GM23338 (cell line): ENCODE results near the gene FHL1. TPM values are rescaled to one million over a fixed set of nuclear protein-coding genes. Genes with fewer than 3 reads are reported as not detected.

Source experiments
- ATAC-seq: fragments of 200-7000 bp; cut with Tn5 transposase; 3 replicates; pipeline ENCODE4 v1.9.1; 2020
- DNase-seq: peaks from one replicate; pipeline ENCODE4 v3.0.0-alpha.2; 2015; ENCODE audit warnings: low spot score
- H2AFZ ChIP-seq: fragments of 200-600 bp; sonication (generic); 2 replicates; pipeline ENCODE4 v1.8.0; 2016; ENCODE audit warnings: antibody characterized with exemption, mild to moderate bottlenecking, moderate library complexity
- H3F3A ChIP-seq: fragments of 200-600 bp; sonication (generic); replicated peaks from 2 replicates; pipeline ENCODE4 v1.8.0; 2017; ENCODE audit warnings: antibody characterized with exemption, mixed run types, low read depth
- H3K27ac ChIP-seq: fragments of 200-600 bp; sonication (generic); 2 replicates; pipeline ENCODE4 v1.6.1; 2016; ENCODE audit warnings: low read depth
- H3K27me3 ChIP-seq: fragments of 200-600 bp; sonication (generic); 2 replicates; pipeline ENCODE4 v1.8.0; 2016; ENCODE audit warnings: mild to moderate bottlenecking, mixed run types, moderate library complexity; ENCODE audit not compliant: insufficient read depth
- H3K36me3 ChIP-seq: fragments of 200-600 bp; sonication (generic); 2 replicates; pipeline ENCODE4 v1.8.0; 2016; ENCODE audit warnings: mild to moderate bottlenecking; ENCODE audit not compliant: insufficient read depth
- H3K4me1 ChIP-seq: fragments of 200-600 bp; sonication (generic); 2 replicates; pipeline ENCODE4 v1.8.0; 2016; ENCODE audit warnings: mild to moderate bottlenecking, moderate library complexity; ENCODE audit not compliant: insufficient read depth
- H3K4me2 ChIP-seq: fragments of 200-600 bp; sonication (generic); 2 replicates; pipeline ENCODE4 v1.7.1; 2017; ENCODE audit warnings: mixed run types
- H3K4me3 ChIP-seq: fragments of 200-600 bp; sonication (generic); 2 replicates; pipeline ENCODE4 v1.6.1; 2016; ENCODE audit warnings: mixed run types
- H3K79me2 ChIP-seq: fragments of 200-600 bp; sonication (generic); replicated peaks from 2 replicates; pipeline ENCODE4 v1.8.0; 2017; ENCODE audit warnings: mild to moderate bottlenecking; ENCODE audit not compliant: insufficient read depth
- H3K9me2 ChIP-seq: fragments of 200-600 bp; sonication (generic); 2 replicates; pipeline ENCODE4 v1.8.0; 2017; ENCODE audit not compliant: insufficient read depth
- H4K20me1 ChIP-seq: fragments of 200-600 bp; sonication (generic); replicated peaks from 2 replicates; pipeline ENCODE4 v1.8.0; 2017; ENCODE audit warnings: mild to moderate bottlenecking; ENCODE audit not compliant: insufficient read depth
- H3K27ac Mint-ChIP-seq: 2 replicates; pipeline ENCODE4 v1.8.0; 2020; ENCODE audit warnings: inconsistent platforms, mild to moderate bottlenecking, moderate library complexity, mixed read lengths
- H3K27me3 Mint-ChIP-seq: 3 replicates; pipeline ENCODE4 v1.8.0; 2022; ENCODE audit warnings: low read depth, mild to moderate bottlenecking, moderate library complexity, mixed read lengths, inconsistent platforms; ENCODE audit not compliant: insufficient read depth, poor library complexity
- H3K36me3 Mint-ChIP-seq: 3 replicates; pipeline ENCODE4 v1.8.0; 2021; ENCODE audit warnings: low read depth, mild to moderate bottlenecking, inconsistent platforms, moderate library complexity, mixed read lengths
- H3K4me1 Mint-ChIP-seq: 3 replicates; pipeline ENCODE4 v1.8.0; 2020; ENCODE audit warnings: mild to moderate bottlenecking, inconsistent platforms, mixed read lengths
- H3K4me3 Mint-ChIP-seq: 3 replicates; pipeline ENCODE4 v1.8.0; 2021; ENCODE audit warnings: moderate library complexity, mild to moderate bottlenecking, inconsistent platforms, mixed read lengths
- H3K9me3 Mint-ChIP-seq: 3 replicates; pipeline ENCODE4 v1.8.0; 2020; ENCODE audit warnings: moderate library complexity, mild to moderate bottlenecking, inconsistent platforms, mixed read lengths
- EZH2phosphoT487 ChIP-seq: fragments of 200-600 bp; sonication (generic); IDR thresholded peaks from one replicate; pipeline ENCODE4 v1.8.1; 2018; ENCODE audit warnings: antibody characterized with exemption; ENCODE audit not compliant: unreplicated experiment
- JUNB ChIP-seq: IDR thresholded peaks from one replicate; pipeline ENCODE4 v1.6.1; 2016; ENCODE audit warnings: antibody characterized with exemption; ENCODE audit not compliant: unreplicated experiment
- NANOG ChIP-seq: IDR thresholded peaks from 2 replicates; pipeline ENCODE4 v1.6.1; 2016; ENCODE audit warnings: antibody characterized with exemption, borderline replicate concordance
- POLR2AphosphoS5 ChIP-seq: IDR thresholded peaks from 2 replicates; pipeline ENCODE4 v1.6.1; 2016; ENCODE audit warnings: antibody characterized with exemption, low read depth
- STAT1 ChIP-seq: IDR thresholded peaks from one replicate; pipeline ENCODE4 v1.6.1; 2016; ENCODE audit warnings: antibody characterized with exemption; ENCODE audit not compliant: unreplicated experiment
- ZNF114 ChIP-seq: fragments of 250-450 bp; sonication (Bioruptor Pico); IDR thresholded peaks from 2 replicates; pipeline ENCODE4 v1.5.0; 2020; ENCODE audit warnings: mild to moderate bottlenecking, moderate library complexity
- ZNF331 ChIP-seq: fragments of 250-450 bp; sonication (Bioruptor Pico); IDR thresholded peaks from 2 replicates; pipeline ENCODE4 v1.5.0; 2020; ENCODE audit warnings: low read depth, mild to moderate bottlenecking, moderate library complexity
- polyA plus RNA-seq: library from polyadenylated mRNA; unstranded; fragments of >200 nt; fragmentation: Nextera tagmentation; extraction: Ambion mirVana; gene quantifications from 2 replicates; pipeline ENCODE4 v1.2.1, GENCODE V29; 2016
- total RNA-seq: library from RNA; depleted of rRNA; stranded (reverse); fragments of >200 nt; shearing (Covaris generic); gene quantifications from 2 replicates; pipeline ENCODE4 v1.2.3, GENCODE V29; 2014
- TF ChIP-seq, protein P1 (sequence below): fragments of 250-450 bp; sonication (Bioruptor Pico); IDR thresholded peaks from 2 replicates; pipeline ENCODE4 v1.5.0; 2020; ENCODE audit warnings: mild to moderate bottlenecking, moderate library complexity
- TF ChIP-seq, protein P2 (sequence below): IDR thresholded peaks from 2 replicates; pipeline ENCODE4 v1.6.1; 2016; ENCODE audit warnings: antibody characterized with exemption

Gene FHL1
- total and polyA plus RNA-seq, 2 experiments from 2014 or later: 47.9 to 60.4 TPM

DNA sequence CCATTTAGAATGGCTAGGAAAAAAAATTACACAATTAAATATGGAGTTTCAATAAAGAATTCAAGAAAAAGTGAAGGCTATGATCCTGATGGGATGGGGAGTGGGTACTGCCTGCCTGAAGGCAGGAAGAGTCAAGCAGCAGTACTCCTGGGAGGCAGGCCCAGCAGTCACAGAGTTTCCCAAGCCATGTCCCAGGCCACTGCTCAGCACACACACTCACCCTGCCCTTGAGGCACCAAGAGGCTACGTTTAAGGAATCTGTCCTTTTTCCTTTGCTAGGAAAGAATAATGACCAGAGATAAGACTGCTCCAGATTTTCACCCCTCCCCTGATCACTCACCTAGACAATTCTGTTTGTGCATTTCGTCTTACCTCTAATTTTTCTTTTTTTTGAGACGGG is 73.6 kb downstream of the FHL1 start (continued):
- TF ChIP-seq, protein P1, sequence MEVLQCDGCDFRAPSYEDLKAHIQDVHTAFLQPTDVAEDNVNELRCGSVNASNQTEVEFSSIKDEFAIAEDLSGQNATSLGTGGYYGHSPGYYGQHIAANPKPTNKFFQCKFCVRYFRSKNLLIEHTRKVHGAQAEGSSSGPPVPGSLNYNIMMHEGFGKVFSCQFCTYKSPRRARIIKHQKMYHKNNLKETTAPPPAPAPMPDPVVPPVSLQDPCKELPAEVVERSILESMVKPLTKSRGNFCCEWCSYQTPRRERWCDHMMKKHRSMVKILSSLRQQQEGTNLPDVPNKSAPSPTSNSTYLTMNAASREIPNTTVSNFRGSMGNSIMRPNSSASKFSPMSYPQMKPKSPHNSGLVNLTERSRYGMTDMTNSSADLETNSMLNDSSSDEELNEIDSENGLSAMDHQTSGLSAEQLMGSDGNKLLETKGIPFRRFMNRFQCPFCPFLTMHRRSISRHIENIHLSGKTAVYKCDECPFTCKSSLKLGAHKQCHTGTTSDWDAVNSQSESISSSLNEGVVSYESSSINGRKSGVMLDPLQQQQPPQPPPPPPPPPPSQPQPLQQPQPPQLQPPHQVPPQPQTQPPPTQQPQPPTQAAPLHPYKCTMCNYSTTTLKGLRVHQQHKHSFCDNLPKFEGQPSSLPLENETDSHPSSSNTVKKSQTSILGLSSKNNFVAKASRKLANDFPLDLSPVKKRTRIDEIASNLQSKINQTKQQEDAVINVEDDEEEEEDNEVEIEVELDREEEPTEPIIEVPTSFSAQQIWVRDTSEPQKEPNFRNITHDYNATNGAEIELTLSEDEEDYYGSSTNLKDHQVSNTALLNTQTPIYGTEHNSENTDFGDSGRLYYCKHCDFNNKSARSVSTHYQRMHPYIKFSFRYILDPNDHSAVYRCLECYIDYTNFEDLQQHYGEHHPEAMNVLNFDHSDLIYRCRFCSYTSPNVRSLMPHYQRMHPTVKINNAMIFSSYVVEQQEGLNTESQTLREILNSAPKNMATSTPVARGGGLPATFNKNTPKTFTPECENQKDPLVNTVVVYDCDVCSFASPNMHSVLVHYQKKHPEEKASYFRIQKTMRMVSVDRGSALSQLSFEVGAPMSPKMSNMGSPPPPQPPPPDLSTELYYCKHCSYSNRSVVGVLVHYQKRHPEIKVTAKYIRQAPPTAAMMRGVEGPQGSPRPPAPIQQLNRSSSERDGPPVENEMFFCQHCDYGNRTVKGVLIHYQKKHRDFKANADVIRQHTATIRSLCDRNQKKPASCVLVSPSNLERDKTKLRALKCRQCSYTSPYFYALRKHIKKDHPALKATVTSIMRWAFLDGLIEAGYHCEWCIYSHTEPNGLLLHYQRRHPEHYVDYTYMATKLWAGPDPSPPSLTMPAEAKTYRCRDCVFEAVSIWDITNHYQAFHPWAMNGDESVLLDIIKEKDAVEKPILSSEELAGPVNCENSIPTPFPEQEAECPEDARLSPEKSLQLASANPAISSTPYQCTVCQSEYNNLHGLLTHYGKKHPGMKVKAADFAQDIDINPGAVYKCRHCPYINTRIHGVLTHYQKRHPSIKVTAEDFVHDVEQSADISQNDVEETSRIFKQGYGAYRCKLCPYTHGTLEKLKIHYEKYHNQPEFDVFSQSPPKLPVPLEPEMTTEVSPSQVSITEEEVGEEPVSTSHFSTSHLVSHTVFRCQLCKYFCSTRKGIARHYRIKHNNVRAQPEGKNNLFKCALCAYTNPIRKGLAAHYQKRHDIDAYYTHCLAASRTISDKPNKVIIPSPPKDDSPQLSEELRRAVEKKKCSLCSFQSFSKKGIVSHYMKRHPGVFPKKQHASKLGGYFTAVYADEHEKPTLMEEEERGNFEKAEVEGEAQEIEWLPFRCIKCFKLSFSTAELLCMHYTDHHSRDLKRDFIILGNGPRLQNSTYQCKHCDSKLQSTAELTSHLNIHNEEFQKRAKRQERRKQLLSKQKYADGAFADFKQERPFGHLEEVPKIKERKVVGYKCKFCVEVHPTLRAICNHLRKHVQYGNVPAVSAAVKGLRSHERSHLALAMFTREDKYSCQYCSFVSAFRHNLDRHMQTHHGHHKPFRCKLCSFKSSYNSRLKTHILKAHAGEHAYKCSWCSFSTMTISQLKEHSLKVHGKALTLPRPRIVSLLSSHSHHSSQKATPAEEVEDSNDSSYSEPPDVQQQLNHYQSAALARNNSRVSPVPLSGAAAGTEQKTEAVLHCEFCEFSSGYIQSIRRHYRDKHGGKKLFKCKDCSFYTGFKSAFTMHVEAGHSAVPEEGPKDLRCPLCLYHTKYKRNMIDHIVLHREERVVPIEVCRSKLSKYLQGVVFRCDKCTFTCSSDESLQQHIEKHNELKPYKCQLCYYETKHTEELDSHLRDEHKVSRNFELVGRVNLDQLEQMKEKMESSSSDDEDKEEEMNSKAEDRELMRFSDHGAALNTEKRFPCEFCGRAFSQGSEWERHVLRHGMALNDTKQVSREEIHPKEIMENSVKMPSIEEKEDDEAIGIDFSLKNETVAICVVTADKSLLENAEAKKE: no peak
- no peak for TF ChIP-seq ZNF114 (CRISPR knock-in tag)
- TF ChIP-seq EZH2phosphoT487: no peak

DNA sequence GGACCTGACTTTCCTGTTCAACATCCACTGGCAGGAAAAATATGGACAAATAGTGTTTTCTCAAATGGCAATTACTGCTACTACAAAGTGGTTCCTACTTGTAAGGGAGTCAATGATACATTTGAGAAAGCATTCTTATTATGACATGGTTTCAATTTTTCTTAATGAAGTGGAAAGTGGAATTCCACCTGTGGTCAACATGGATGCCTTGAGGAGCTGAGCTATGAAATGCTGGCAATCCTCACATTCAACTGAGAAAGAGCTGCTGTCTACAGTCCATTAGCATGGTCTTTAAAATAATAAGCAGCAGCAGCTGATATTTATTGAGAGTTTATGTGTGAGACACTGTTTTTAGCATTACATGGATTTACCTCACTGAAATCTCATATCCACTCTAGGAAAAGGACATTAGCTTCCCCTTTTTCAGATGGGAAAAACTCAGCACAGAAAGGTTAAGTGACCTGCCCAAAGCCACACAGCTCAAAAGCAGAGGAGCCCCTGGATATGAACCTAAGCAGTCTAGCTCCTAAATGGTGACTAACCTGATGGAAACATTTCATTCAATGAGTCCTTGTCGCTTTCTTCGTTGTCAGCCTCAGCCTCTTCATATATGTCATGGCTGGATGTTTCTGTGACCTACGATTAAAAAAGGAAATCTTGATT is 74.6 kb downstream of the FHL1 start:
- H3K27ac ChIP-seq: no peak overlapping the region
- no peak overlapping the region for H2AFZ ChIP-seq
- Mint-ChIP-seq H3K9me3 (no peaks in the 10 kb centered on the region), H3K4me1 (no peaks in the 10 kb centered on the region), H3K36me3 (peaks cover 42% of the 10 kb centered on the region), H3K4me3 (no peak overlapping the region), H3K27ac (no peak overlapping the region), H3K27me3 (peaks cover 3% of the 10 kb centered on the region)
- no peak for DNase-seq
- no peak for ATAC-seq
- H3K27me3 ChIP-seq: no peaks in the 10 kb centered on the region
- no peak overlapping the region for H3K4me3 ChIP-seq
- H4K20me1 ChIP-seq: no peaks in the 10 kb centered on the region
- H3F3A ChIP-seq: no peaks in the 10 kb centered on the region
- H3K9me2 ChIP-seq: no peaks in the 10 kb centered on the region
- H3K4me1 ChIP-seq: no peaks in the 10 kb centered on the region
- H3K36me3 ChIP-seq: no peaks in the 10 kb centered on the region
- H3K4me2 ChIP-seq: no peak overlapping the region
- H3K79me2 ChIP-seq: no peaks in the 10 kb centered on the region
- TF ChIP-seq, protein P2, sequence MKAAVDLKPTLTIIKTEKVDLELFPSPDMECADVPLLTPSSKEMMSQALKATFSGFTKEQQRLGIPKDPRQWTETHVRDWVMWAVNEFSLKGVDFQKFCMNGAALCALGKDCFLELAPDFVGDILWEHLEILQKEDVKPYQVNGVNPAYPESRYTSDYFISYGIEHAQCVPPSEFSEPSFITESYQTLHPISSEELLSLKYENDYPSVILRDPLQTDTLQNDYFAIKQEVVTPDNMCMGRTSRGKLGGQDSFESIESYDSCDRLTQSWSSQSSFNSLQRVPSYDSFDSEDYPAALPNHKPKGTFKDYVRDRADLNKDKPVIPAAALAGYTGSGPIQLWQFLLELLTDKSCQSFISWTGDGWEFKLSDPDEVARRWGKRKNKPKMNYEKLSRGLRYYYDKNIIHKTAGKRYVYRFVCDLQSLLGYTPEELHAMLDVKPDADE: no peak
- TF ChIP-seq STAT1: no peak
- TF ChIP-seq, protein P1: no peak
- TF ChIP-seq NANOG: no peak
- TF ChIP-seq ZNF331 (CRISPR knock-in tag): no peak
- no peak for TF ChIP-seq POLR2AphosphoS5
- no peak for TF ChIP-seq JUNB
